PFSK-1 (cell line): ENCODE results near the gene HACL1. TPM values are rescaled to one million over a fixed set of nuclear protein-coding genes. Genes with fewer than 3 reads are reported as not detected.
A peak's percentile ranks its signal among the peaks of the same experiment; 100 is the strongest.

Experiments
- FOXP2 ChIP-seq: optimal IDR thresholded peaks from 2 replicates; pipeline ENCODE3; 2011; ENCODE audit warnings: borderline replicate concordance, control low read depth, inconsistent platforms; ENCODE audit not compliant: insufficient read depth; ENCODE audit errors: extremely low read length, extremely low read depth
- POLR2AphosphoS5 ChIP-seq: IDR thresholded peaks from 2 replicates; pipeline ENCODE4 v1.6.1; 2012; ENCODE audit warnings: low read depth, mild to moderate bottlenecking, control low read depth, low read length, moderate library complexity
- REST ChIP-seq, 2 experiments: IDR thresholded peaks; 2 replicates each; pipeline versions ENCODE4 v1.6.1 to v1.8.0; 2011 to 2012; ENCODE audit warnings: low read depth in 2 of 2, low read length in 2 of 2, control low read depth in 1 of 2, inconsistent platforms in 1 of 2, mild to moderate bottlenecking in 1 of 2, moderate library complexity in 1 of 2; ENCODE audit not compliant: insufficient read depth in 1 of 2
- SIN3A ChIP-seq: IDR thresholded peaks from 2 replicates; pipeline ENCODE4 v1.6.1; 2012; ENCODE audit warnings: mild to moderate bottlenecking, low read length, moderate library complexity, borderline replicate concordance; ENCODE audit not compliant: insufficient read depth
- TAF1 ChIP-seq: IDR thresholded peaks from 2 replicates; pipeline ENCODE4 v1.6.1; 2012; ENCODE audit warnings: low read length, control low read depth, borderline replicate concordance; ENCODE audit not compliant: insufficient read depth
- polyA plus RNA-seq: library from polyadenylated mRNA; unstranded; fragments of >200 nt; gene quantifications from one replicate; pipeline ENCODE4 v1.2.1, GENCODE V29; 2012; ENCODE audit warnings: low read depth, missing spikeins; ENCODE audit not compliant: insufficient read length

The HACL1 gene
- polyA plus RNA-seq = 13.8 TPM

DNA sequence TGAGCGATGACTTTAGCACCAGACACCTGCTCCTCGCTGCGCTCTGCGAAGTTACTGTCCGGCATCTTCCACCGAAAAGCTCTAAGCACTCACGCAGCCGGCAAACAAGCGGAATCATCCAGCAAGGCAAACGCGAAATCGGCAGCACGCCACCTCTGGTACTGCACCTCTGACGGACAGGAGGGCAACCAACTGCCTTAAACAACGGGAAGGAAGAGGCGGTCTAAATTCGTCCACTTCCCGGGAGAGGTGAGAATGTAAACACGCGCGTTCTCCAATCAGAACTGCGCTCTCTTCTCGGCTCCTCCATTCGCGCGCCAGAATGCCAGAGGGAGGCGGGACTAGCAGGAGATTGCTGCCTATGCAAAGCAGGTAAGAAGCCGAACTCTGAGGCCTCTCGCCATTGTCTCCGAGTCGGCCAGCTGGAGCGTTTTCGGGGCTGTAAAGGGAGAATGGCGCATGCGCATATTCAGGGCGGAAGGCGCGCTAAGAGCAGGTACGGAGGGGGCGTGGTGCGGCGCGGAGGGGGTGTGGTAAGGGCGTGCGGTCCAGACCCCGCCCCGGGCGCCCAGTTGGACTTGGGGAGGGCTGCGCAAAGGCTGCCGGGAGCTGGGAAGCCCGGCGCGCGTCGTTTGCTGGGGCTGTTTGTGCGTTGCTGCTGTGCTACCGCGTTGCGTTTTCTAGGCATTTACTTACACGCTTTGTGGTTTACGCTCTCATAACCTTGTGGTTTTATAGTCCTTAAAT lies at the start of gene HACL1, which contains the start of gene BTD:
Gene HACL1 (minus strand): TSS at position 171 of the 747 bp plus-strand sequence. CDS start 106 bp downstream, at position 65.
Gene BTD (plus strand): TSS at position 347 of the 747 bp plus-strand sequence. CDS start 33,695 bp downstream, outside the sequence.
- peak; percentile 92 for TF ChIP-seq POLR2AphosphoS5
- peak; percentile 39; the same call in 1 of the 2 replicates for TF ChIP-seq SIN3A
- TF ChIP-seq REST (IDR thresholded peaks at IDR 0.05; ENCODE audit: insufficient read depth in 1 of 2, low read depth in 2 of 2, low read length in 2 of 2) = no peak
- TF ChIP-seq TAF1 = peak; percentile 41; the same call in 1 of the 2 replicates
- TF ChIP-seq FOXP2 = peak; percentile 47

GRCh38 chr3:15649858-15650257 lies 48.5 kb upstream of the HACL1 start:
- TF ChIP-seq SIN3A (no peak), REST (IDR thresholded peaks at IDR 0.05; ENCODE audit: insufficient read depth in 1 of 2, low read depth in 2 of 2, low read length in 2 of 2) (no peak), FOXP2 (no peak), TAF1 (no peak), POLR2AphosphoS5 (no peak)

DNA sequence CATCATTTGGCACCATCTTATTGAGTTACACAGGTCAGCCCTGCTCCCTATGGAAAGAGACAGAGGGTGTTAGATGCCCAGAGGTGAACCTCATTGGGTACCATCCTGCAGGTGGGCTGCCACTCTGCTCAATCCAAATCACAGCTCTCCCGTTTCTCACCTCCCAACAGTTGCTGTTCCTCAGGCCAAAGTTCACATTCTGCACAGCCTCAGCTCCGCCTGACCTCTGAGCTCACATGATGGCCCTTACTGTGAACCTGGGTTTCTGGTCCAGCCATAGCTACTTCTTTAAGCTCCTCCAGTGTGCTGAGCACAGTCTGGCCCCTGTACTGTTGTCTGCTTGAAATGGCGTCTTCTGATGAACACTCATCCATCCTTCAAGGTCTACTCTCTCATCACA lies 48.0 kb upstream of the HACL1 start:
- TF ChIP-seq REST (IDR thresholded peaks at IDR 0.05; ENCODE audit: insufficient read depth in 1 of 2, low read depth in 2 of 2, low read length in 2 of 2) = no peak
- TF ChIP-seq TAF1 = no peak
- TF ChIP-seq SIN3A = no peak
- no peak for TF ChIP-seq POLR2AphosphoS5
- TF ChIP-seq FOXP2 = no peak

DNA sequence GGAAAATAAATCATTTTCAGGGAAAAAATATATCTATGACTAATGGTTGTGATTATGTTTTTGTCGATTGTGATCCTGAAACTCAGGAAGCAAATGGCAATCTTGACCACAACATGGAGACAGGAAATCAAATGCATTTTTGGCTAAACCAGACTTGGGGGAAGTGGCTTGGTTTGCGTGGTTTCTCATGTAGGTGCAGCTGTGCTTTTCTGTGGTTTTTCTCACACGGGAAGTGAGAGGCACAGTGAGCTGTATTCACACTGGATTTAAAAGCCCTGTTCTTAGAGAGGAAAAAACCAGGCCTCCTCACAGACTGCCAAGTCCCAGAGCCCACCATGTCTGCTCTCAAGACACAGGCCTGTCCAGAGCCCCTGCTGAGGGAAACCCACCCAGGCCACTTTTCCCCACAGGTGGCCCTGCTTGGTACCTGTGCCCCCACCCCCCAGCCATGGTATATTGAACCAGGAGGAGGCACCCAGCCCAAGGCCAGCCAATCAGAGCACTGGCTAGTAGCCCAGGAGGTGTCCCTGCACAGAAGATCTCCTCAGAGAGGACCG lies 46.3 kb upstream of the HACL1 start:
- TF ChIP-seq SIN3A (no peak), REST (IDR thresholded peaks at IDR 0.05; ENCODE audit: insufficient read depth in 1 of 2, low read depth in 2 of 2, low read length in 2 of 2) (no peak), FOXP2 (no peak), POLR2AphosphoS5 (no peak), TAF1 (no peak)
